Measurements from ENCODE around the gene ATP9B. TPM values are rescaled to one million over a fixed set of nuclear protein-coding genes. Genes with fewer than 3 reads are reported as not detected.
A peak's percentile ranks its signal among the peaks of the same experiment; 100 is the strongest.

The ATP9B gene
- total RNA-seq, 1 experiment from 2014 or later, result 8.6 TPM

GRCh38 chr18:79400091-79400590, 330.9 kb downstream of the ATP9B start:
- DNase-seq, result no peak
- no TSS peak for BruUV-seq (replicated peaks)
- H3K4me2 ChIP-seq, result peak overlapping the region; percentile 65
- H2AFZ ChIP-seq, result peak overlapping the region; percentile 62; the same call in 1 of the 2 replicates
- no peaks in the 10 kb centered on the region for H3K36me3 ChIP-seq (ENCODE audit: low read depth)
- H3K4me1 ChIP-seq (replicated peaks; ENCODE audit: insufficient read depth), result peaks cover 10% of the 10 kb centered on the region
- ChIA-PET POLR2A (ENCODE audit: unreplicated experiment) (no interaction called here), CTCF (no interaction called here)
- peak overlapping the region; percentile 53; the same call in 1 of the 2 replicates for H3K4me3 ChIP-seq
- H3K27me3 ChIP-seq (ENCODE audit: insufficient read depth, low read depth), result no peaks in the 10 kb centered on the region
- H3K9me3 ChIP-seq (ENCODE audit: insufficient read depth, low read depth), result no peaks in the 10 kb centered on the region
- no peak overlapping the region for H3K27ac ChIP-seq
- TF ChIP-seq CTCF (conservative IDR thresholded peaks at IDR 0.05), result no peak
- no peak for TF ChIP-seq EZH2 (IDR thresholded peaks at IDR 0.05; ENCODE audit: low read depth)
- H4K20me1 ChIP-seq (ENCODE audit: insufficient read depth), result no peaks in the 10 kb centered on the region
- 0 out of 2 replicates have a peak, but pooled peaks cover 9% of the 10 kb centered on the region for H3F3A ChIP-seq (ENCODE audit: insufficient read depth, low read depth)
- H3K79me2 ChIP-seq (ENCODE audit: low read depth), result no peaks in the 10 kb centered on the region
- intact Hi-C loops (cut with micrococcal nuclease; ENCODE audit: unreplicated experiment), result no loop called here
- H3K9me2 ChIP-seq (ENCODE audit: insufficient read depth), result no peaks in the 10 kb centered on the region

- Histone ChIP-seq H3K9me3 (ENCODE audit: insufficient read depth, low read depth) (no peaks in the 10 kb centered on the region), H3K36me3 (ENCODE audit: low read depth) (no peaks in the 10 kb centered on the region), H4K20me1 (ENCODE audit: insufficient read depth) (no peaks in the 10 kb centered on the region), H3K4me3 (peak overlapping the region; percentile 53; the same call in 1 of the 2 replicates), H3K4me1 (replicated peaks; ENCODE audit: insufficient read depth) (peaks cover 10% of the 10 kb centered on the region), H3K9me2 (ENCODE audit: insufficient read depth) (no peaks in the 10 kb centered on the region), H3K79me2 (ENCODE audit: low read depth) (no peaks in the 10 kb centered on the region), H3F3A (ENCODE audit: insufficient read depth, low read depth) (0 out of 2 replicates have a peak, but pooled peaks cover 9% of the 10 kb centered on the region), H3K27me3 (ENCODE audit: insufficient read depth, low read depth) (no peaks in the 10 kb centered on the region), H3K4me2 (peak overlapping the region; percentile 65), H2AFZ (peak overlapping the region; percentile 62; the same call in 1 of the 2 replicates), H3K27ac (no peak overlapping the region)
- BruUV-seq (replicated peaks), result no TSS peak
- POLR2A ChIA-PET (ENCODE audit: unreplicated experiment), result no interaction called here
- DNase-seq, result no peak
- intact Hi-C loops (cut with micrococcal nuclease; ENCODE audit: unreplicated experiment), result no loop called here
- CTCF ChIA-PET, result no interaction called here
- TF ChIP-seq EZH2 (IDR thresholded peaks at IDR 0.05; ENCODE audit: low read depth), result no peak
- no peak for TF ChIP-seq CTCF (conservative IDR thresholded peaks at IDR 0.05)
Observed at GRCh38 chr18:79400591-79401381, 331.6 kb downstream of the ATP9B start.

- Histone ChIP-seq H3K9me3 (ENCODE audit: insufficient read depth, low read depth) (no peaks in the 10 kb centered on the region), H3K27ac (no peak overlapping the region), H3K36me3 (ENCODE audit: low read depth) (no peaks in the 10 kb centered on the region), H4K20me1 (ENCODE audit: insufficient read depth) (no peaks in the 10 kb centered on the region), H3K27me3 (ENCODE audit: insufficient read depth, low read depth) (no peaks in the 10 kb centered on the region), H3K4me2 (no peak overlapping the region), H3F3A (ENCODE audit: insufficient read depth, low read depth) (0 out of 2 replicates have a peak, but pooled peaks cover 9% of the 10 kb centered on the region), H3K4me1 (replicated peaks; ENCODE audit: insufficient read depth) (peaks cover 10% of the 10 kb centered on the region), H3K9me2 (ENCODE audit: insufficient read depth) (no peaks in the 10 kb centered on the region), H3K79me2 (ENCODE audit: low read depth) (no peaks in the 10 kb centered on the region), H2AFZ (no peak overlapping the region), H3K4me3 (no peak overlapping the region)
- TF ChIP-seq CTCF (conservative IDR thresholded peaks at IDR 0.05) (no peak), EZH2 (IDR thresholded peaks at IDR 0.05; ENCODE audit: low read depth) (no peak)
- POLR2A ChIA-PET (ENCODE audit: unreplicated experiment), result no interaction called here
- intact Hi-C loops (cut with micrococcal nuclease; ENCODE audit: unreplicated experiment), result no loop called here
- DNase-seq, result no peak
- no TSS peak for BruUV-seq (replicated peaks)
- CTCF ChIA-PET, result no interaction called here
Observed at GRCh38 chr18:79401494-79402208, 332.5 kb downstream of the ATP9B start.

Measured in PC-9 (cell line).